ENCODE results near the gene PDE6B.

PDE6B gene

GRCh38 chr4:648579-649292, 23.4 kb downstream of the PDE6B start:
- DNase-seq (ENCODE audit: low spot score): no peak
- no peak for TF ChIP-seq CTCF (conservative IDR thresholded peaks at IDR 0.05; ENCODE audit: low read depth)
- no peak overlapping the region for H3K27ac ChIP-seq
- ChIA-PET POLR2A (ENCODE audit: low non-redundant PET) (no interaction called here), CTCF (interaction anchor here (0.6 to 0.7 kb wide), 2 partner anchors 18 to 81 kb away, joined by 3 to 4 read pairs; no protein-coding TSS in a partner anchor)

GRCh38 chr4:649293-649625, 23.9 kb downstream of the PDE6B start:
- TF ChIP-seq CTCF (conservative IDR thresholded peaks at IDR 0.05; ENCODE audit: low read depth): no peak
- POLR2A ChIA-PET (ENCODE audit: low non-redundant PET): no interaction called here
- H3K27ac ChIP-seq: no peak overlapping the region
- no peak for DNase-seq (ENCODE audit: low spot score)
- CTCF ChIA-PET: no interaction called here

- ChIA-PET POLR2A (ENCODE audit: low non-redundant PET) (no interaction called here), CTCF (no interaction called here)
- TF ChIP-seq CTCF (conservative IDR thresholded peaks at IDR 0.05; ENCODE audit: low read depth): no peak
- no peak for DNase-seq (ENCODE audit: low spot score)
- no peak overlapping the region for H3K27ac ChIP-seq
Measured at GRCh38 chr4:649751-650310, 24.5 kb downstream of the PDE6B start.

- no peak overlapping the region for H3K27ac ChIP-seq
- ChIA-PET POLR2A (ENCODE audit: low non-redundant PET) (no interaction called here), CTCF (no interaction called here)
- TF ChIP-seq CTCF (conservative IDR thresholded peaks at IDR 0.05; ENCODE audit: low read depth): no peak
- no peak for DNase-seq (ENCODE audit: low spot score)
Measured at GRCh38 chr4:650461-650860, 25.1 kb downstream of the PDE6B start.

- ChIA-PET POLR2A (ENCODE audit: low non-redundant PET) (no interaction called here), CTCF (no interaction called here)
- no peak overlapping the region for H3K27ac ChIP-seq
- no peak for TF ChIP-seq CTCF (conservative IDR thresholded peaks at IDR 0.05; ENCODE audit: low read depth)
- no peak for DNase-seq (ENCODE audit: low spot score)
Measured at GRCh38 chr4:650951-651883, 25.8 kb downstream of the PDE6B start.

- TF ChIP-seq CTCF (conservative IDR thresholded peaks at IDR 0.05; ENCODE audit: low read depth): no peak
- CTCF ChIA-PET: no interaction called here
- H3K27ac ChIP-seq: no peak overlapping the region
- POLR2A ChIA-PET (ENCODE audit: low non-redundant PET): no interaction called here
- DNase-seq (ENCODE audit: low spot score): no peak
Measured at GRCh38 chr4:651884-652642, 26.7 kb downstream of the PDE6B start.
